T-helper 1 cell treated with Interleukin-12 subunit alpha and Interleukin-12 subunit beta and Interleukin-4 antibody, amounts not matched to agents 30 μg/mL and 1 μg/mL, for 36 hours (primary cell): Measurements from ENCODE around the gene EIF2B2.
A peak's percentile ranks its signal among the peaks of the same experiment; 100 is the strongest.

ENCODE experiments used
- H3K27ac Mint-ChIP-seq: one replicate; pipeline ENCODE4 v1.8.0; 2021; ENCODE audit warnings: mild to moderate bottlenecking, mixed read lengths
- H3K27me3 Mint-ChIP-seq: one replicate; pipeline ENCODE4 v1.8.0; 2021; ENCODE audit warnings: low read depth, mixed read lengths
- H3K36me3 Mint-ChIP-seq: one replicate; pipeline ENCODE4 v1.8.0; 2021; ENCODE audit warnings: low read depth, mixed read lengths
- H3K4me1 Mint-ChIP-seq: one replicate; pipeline ENCODE4 v1.8.0; 2021; ENCODE audit warnings: low read depth, mixed read lengths
- H3K4me3 Mint-ChIP-seq: one replicate; pipeline ENCODE4 v1.8.0; 2021; ENCODE audit warnings: mild to moderate bottlenecking, moderate library complexity, mixed read lengths
- H3K9me3 Mint-ChIP-seq: one replicate; pipeline ENCODE4 v1.8.0; 2021; ENCODE audit warnings: mixed read lengths

The EIF2B2 gene

GRCh38 chr14:75051556-75051899 is 48.8 kb downstream of the EIF2B2 start:
- H3K36me3 Mint-ChIP-seq = peaks cover 41% of the 10 kb centered on the region
- H3K4me3 Mint-ChIP-seq = peak overlapping the region; percentile 89
- H3K9me3 Mint-ChIP-seq = no peaks in the 10 kb centered on the region
- no peaks in the 10 kb centered on the region for H3K27me3 Mint-ChIP-seq
- H3K4me1 Mint-ChIP-seq = peaks cover 42% of the 10 kb centered on the region
- H3K27ac Mint-ChIP-seq = peak overlapping the region; percentile 87

GRCh38 chr14:75053396-75054291 is 50.9 kb downstream of the EIF2B2 start:
- Mint-ChIP-seq H3K4me3 (no peak overlapping the region), H3K9me3 (no peaks in the 10 kb centered on the region), H3K4me1 (peaks cover 31% of the 10 kb centered on the region), H3K36me3 (peaks cover 37% of the 10 kb centered on the region), H3K27ac (no peak overlapping the region), H3K27me3 (no peaks in the 10 kb centered on the region)

- no peaks in the 10 kb centered on the region for H3K27me3 Mint-ChIP-seq
- H3K9me3 Mint-ChIP-seq = no peaks in the 10 kb centered on the region
- no peak overlapping the region for H3K27ac Mint-ChIP-seq
- H3K4me1 Mint-ChIP-seq = peaks cover 30% of the 10 kb centered on the region
- peaks cover 34% of the 10 kb centered on the region for H3K36me3 Mint-ChIP-seq
- H3K4me3 Mint-ChIP-seq = no peak overlapping the region
These were observed 51.7 kb downstream of the EIF2B2 start for GRCh38 chr14:75054421-75054820.

GRCh38 chr14:75059642-75060041 is 56.9 kb downstream of the EIF2B2 start:
- Mint-ChIP-seq H3K4me1 (peaks cover 22% of the 10 kb centered on the region), H3K9me3 (no peaks in the 10 kb centered on the region), H3K4me3 (no peak overlapping the region), H3K27me3 (no peaks in the 10 kb centered on the region), H3K27ac (no peak overlapping the region), H3K36me3 (peaks cover 36% of the 10 kb centered on the region)

GRCh38 chr14:75060420-75060819 is 57.7 kb downstream of the EIF2B2 start:
- no peaks in the 10 kb centered on the region for H3K9me3 Mint-ChIP-seq
- peaks cover 35% of the 10 kb centered on the region for H3K36me3 Mint-ChIP-seq
- no peak overlapping the region for H3K4me3 Mint-ChIP-seq
- H3K4me1 Mint-ChIP-seq = peaks cover 22% of the 10 kb centered on the region
- H3K27me3 Mint-ChIP-seq = no peaks in the 10 kb centered on the region
- H3K27ac Mint-ChIP-seq = no peak overlapping the region
